NCI-H1930 (cell line): ENCODE measurements around the gene LRRC23.
"Not testable (repeated sequence)": the region's sequence is repeated elsewhere in the genome, so short reads cannot be mapped to it uniquely, and the experiment has no call there.

Source experiments
- DNase-seq, 2 experiments: peaks; one replicate each; lab custom pipeline; 2025; lab: John Stamatoyannopoulos, UW

LRRC23 gene, protein sequence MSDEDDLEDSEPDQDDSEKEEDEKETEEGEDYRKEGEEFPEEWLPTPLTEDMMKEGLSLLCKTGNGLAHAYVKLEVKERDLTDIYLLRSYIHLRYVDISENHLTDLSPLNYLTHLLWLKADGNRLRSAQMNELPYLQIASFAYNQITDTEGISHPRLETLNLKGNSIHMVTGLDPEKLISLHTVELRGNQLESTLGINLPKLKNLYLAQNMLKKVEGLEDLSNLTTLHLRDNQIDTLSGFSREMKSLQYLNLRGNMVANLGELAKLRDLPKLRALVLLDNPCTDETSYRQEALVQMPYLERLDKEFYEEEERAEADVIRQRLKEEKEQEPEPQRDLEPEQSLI

DNA sequence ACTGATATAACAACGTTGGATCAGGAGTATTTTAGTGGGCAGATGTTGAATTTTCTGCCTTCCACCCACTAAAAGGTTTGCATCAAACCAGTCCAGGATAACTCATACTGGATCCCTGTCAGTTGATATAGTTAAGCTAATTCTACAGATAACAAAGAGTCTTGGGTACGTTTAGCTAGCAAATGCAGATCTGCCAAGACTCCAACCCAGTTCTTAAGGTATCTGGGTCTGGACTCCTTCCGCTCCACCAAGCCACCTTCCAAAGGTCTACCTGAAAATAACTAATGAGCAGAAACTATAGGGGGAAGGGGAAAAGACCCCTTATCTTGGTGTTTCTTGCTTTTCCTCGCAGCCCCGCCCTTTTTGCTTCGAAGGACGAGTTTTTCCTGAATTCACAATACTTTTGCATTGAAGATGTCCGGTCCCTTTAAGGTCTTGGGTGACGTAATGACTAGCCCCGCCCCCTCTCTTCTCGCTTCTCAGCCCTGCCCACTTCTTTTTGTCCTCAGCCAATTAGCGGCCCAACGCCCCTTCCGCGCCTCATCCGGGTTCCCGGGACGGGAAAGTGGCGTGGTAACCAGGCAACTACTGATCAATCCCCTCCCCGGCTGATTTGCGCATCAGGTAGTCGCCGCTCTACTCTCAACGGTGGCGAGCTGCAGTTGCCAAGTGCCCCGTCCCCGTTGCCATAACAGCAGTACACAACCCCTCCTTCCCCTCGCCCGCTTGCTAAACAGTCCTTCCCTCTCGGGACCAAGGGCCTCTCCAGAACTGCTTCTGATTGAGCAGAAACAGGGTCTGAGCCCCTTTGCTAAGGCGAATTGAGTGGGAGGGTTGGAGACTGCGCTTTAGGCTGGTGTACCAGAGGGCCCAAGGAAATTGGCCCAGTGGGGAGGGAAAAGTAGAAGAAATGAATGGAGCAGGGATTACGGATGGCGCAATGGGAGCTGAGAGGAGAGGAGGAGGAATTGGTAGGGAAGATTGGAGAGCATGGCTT lies at the start of gene LRRC23:
Gene LRRC23 (plus strand): TSS at position 543 of the 997 bp plus-strand sequence. CDS start 812 bp downstream, outside the sequence.
- DNase-seq = peak; percentile 98 to 99

DNA sequence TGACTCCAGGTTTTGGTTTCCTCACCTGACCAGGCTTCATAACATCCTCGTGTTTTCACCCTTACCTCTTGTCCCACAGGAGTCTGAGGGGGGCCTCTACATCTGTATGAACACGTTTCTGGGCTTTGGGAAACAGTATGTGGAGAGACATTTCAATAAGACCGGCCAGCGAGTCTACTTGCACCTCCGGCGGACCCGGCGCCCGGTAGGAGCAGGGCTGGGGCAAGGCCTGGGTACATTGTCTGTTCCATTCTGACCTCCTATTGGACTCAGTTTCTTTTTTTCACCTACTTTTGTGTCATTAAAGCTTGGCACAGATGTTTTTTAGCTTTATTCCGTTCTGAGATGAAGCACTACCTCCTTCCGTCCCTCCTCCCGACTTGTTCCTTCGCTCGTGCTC lies 49.3 kb upstream of the LRRC23 start:
- no peak for DNase-seq

DNA sequence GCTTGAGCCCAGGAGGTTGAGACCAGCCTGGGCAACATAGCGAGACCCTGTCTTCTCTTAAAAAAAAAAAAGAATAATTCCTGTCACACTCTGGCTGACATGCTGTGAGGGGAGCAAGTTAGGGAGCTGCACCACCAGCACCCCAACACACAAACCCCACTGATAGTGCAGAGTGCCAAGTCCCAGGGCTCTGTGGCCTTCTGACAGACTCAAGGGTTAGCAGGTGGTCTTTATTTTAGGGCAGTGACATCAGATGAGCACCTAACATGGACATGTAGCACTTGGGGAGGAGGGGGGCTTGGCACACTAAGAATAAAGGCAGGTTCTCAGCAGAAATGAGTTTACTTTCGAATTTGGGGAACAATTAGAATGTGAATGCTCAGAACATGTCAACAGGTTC lies 45.8 kb upstream of the LRRC23 start:
- DNase-seq = no peak

DNA sequence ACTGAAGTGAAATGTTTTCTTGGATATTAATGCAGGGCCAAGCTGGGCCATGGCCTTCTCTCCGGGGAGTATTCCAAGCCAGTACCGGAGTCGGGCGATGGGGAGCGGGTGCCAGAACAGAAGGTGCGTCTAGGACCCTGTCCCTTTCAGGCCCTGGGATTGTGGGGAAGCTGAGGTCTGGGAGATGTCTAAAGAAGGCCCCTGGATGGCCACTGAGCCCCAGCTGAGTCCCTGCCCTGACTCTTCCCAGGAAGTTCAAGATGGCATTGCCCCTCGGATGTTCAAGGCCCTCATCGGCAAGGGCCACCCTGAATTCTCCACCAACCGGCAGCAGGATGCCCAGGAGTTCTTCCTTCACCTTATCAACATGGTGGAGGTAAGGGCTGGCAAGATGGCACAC lies 44.5 kb upstream of the LRRC23 start:
- no peak for DNase-seq

DNA sequence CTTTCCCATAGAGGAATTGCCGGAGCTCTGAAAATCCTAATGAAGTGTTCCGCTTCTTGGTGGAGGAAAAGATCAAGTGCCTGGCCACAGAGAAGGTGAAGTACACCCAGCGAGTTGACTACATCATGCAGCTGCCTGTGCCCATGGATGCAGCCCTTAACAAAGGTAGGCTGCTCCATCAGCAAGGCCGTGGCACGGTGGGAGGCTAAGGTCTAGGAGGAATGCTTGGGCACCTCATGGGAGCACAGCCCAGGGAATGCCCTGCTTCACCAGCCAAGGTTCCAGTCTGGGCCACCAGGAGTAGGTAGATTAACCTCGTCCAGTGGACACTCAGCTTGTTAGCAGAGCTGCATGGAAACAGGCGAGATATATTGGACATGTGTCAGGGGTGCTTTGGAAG lies 43.7 kb upstream of the LRRC23 start:
- no peak for DNase-seq

DNA sequence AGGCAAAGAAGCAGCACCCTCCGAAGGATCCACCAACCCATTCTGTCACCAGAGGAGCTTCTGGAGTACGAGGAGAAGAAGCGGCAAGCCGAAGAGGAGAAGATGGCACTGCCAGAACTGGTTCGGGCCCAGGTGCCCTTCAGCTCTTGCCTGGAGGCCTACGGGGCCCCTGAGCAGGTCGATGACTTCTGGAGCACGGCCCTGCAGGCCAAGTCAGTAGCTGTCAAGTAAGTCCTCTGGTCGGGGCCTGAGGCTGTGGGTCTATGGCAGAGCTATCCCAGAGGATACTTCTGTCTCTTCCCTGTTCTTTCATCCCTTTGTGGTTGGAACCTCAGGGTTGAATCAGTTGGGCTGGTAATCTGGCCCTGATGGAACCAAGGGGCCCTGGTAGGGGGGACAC lies 43.2 kb upstream of the LRRC23 start:
- no peak for DNase-seq

DNA sequence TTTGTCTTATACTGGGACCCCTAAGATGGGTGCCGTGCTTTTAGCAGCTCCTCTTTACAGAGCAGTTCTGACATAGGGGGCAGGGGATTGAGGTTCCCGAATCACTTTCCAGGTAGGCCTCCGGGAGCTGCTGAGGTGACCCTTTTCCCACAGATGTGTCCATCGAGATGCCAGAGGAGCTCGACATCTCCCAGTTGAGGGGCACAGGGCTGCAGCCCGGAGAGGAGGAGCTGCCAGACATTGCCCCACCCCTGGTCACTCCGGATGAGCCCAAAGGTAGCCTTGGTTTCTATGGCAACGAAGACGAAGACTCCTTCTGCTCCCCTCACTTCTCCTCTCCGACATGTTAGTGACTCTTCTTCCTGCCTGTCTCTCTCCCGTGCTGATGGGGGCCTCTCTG lies 41.6 kb upstream of the LRRC23 start:
- DNase-seq = no peak

DNA sequence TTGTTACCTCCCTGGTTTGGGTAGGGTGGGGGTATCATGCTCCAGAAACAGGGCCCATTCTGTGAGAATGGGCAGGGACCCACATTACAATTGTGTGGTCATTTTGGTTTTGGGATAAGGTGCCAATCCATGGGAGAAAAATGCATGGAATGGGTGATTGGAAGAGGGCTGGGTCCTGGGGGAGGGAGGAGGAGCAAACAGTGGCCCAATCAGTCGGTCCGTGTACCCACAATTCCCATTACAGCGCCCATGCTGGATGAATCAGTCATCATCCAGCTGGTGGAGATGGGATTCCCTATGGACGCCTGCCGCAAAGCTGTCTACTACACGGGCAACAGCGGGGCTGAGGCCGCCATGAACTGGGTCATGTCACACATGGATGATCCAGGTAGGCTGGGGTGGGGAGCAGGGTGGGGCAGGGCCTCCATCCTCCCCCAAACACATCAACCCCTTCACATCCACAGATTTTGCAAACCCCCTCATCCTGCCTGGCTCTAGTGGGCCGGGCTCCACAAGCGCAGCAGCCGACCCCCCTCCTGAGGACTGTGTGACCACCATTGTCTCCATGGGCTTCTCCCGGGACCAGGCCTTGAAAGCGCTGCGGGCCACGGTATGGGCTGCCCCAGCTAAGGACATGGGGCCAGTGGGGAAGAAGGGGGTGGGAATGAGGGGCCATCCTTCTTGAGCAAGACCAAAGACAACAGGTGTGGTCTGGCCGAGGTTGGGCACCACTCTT lies 40.9 kb upstream of the LRRC23 start:
- DNase-seq = no peak

DNA sequence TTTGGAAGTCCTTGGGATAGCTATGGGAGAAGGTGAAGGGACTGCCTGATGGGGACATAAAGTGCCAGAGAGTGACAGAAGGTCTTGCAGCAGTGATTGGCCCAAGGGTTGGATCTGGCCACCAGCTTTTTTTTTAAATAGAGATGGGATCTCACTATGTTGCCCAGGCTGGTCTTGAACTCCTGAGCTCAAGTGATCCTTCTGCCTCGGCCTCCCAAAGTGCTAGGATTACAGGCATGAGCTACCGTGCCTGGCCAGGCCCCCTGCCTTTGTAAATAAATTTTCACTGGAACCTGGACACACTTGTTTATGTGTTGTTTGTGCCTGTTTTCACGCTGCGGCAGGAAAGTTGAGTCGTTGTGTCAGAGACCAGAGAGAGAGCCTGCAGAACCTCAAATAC lies 39.3 kb upstream of the LRRC23 start:
- not testable (repeated sequence) for DNase-seq

DNA sequence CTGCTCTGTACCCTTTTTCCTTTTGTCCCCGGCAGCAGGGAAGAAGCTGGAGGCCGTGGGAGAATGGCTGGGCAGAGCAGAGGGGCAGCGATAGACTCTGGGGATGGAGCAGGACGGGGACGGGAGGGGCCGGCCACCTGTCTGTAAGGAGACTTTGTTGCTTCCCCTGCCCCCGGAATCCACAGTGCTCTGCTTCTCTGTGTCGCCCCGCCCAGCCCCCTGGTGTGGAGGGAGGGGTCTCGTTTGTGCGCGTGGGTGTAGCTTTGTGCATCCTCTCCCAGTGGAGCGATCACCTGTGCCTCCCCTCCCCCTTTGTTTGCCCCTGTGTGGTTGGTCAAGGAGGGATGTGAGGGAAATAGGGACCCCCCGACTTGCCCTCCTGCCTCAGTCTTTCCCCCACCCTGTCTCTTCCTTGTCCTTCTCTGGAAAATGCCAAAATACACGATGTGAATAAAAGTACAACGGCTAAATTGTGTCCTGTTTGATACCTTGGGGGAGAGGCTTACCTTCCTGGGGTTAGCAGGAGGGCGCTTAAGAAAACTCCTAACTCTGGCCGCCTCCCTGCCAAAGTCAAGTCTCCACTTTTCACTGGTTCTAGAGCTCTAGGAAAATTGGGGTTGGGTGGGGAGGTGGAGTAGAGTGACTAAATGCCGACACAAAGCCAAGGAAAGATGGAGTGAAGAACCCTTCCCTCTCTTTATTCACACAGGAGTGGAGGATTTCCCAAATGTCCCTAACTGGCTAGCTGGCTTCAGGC lies 38.3 kb upstream of the LRRC23 start:
- DNase-seq = no peak

DNA sequence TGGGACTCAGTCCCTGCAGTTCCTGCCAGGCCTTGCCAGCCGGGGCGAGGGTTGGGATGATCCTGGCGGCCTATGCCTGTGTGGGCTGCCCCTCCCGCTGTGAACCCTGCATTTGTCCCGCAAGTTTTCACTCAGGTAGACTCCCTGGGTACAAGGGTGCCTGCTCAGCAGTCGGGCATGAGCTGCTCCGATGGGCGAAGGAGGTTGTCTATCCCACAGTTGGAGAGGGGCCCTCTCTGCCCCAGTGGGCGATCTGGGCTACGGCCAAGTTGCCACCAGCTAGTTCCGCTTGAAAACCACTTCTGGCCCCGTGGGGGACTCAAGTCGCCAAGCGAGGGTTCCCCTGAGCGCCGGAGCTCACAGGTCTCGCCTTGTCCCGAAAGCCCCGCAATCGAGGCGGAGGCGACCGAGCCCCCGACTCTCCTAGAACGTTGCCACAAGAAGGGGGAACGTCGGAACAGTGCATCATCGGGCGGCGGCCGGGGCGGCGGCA lies 37.7 kb upstream of the LRRC23 start:
- DNase-seq = no peak

DNA sequence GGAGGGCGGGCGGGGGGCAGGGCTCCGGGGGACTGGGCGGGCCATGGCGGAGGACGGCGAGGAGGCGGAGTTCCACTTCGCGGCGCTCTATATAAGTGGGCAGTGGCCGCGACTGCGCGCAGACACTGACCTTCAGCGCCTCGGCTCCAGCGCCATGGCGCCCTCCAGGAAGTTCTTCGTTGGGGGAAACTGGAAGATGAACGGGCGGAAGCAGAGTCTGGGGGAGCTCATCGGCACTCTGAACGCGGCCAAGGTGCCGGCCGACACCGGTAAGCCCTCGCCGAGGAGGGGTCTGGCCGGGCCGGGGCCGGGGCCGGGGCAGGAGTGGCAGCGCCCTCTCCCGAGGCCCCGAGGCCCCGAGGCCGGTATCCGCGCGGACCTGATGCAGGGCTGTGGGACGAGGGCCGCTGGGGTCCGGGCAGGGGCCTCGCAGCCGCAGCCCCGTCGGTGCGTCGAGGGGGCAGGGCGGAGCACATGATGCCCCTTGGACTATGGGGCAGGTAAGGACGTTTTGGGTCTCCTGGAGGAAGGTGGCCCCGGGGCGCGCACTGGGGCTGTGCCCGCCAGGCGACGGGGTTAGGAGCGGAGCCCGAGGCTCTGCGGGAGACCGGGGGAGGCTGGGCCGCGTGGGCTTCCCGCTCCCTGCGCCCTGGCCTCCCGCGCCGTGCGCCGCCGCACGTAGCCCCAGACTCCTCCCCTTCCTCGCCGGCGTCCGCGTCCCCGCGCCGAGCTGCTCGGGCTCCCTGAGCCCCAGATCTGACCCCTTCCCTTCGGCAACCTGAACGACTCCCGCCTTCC lies 37.0 kb upstream of the LRRC23 start, which contains the start of gene TPI1:
Gene TPI1 (plus strand): TSS at position 119 of the 798 bp plus-strand sequence. CDS start 36 bp downstream, at position 155.
- DNase-seq = peak; percentile 69 to 79

DNA sequence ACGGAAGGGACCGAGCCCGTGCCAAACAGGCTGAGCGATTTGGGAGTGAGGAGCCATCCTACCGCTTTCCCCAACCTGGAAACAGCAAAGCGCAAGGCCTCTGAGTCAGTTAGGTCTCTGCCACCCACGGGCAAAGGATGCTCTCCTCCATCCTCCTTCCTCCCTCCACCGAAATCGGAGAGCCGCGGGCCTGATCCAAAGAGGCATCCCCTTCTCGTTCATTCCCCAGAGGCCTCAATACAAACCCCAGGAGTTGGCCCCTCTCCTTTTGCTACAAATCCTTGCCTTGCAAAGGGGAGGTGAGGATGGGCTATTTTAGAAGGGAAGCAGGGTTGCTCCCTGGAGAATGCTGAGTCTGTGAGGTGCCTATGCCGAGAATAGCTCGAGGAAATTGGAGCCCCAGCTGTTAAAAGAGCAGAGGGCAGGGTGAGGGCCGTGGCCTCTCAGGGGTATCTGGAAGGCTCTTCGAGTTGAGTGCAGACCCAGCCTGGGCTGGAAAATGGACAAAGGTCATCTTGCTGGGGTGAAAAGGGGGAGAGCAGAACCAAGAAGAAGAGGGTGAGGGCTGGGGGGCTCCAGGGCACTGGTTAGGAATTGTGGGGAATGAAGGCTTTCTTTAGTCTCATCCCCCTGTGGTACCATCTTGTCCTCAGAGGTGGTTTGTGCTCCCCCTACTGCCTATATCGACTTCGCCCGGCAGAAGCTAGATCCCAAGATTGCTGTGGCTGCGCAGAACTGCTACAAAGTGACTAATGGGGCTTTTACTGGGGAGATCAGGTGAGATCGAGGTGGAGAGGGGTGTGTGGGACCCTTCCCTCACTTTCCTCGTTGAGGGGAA lies 36.2 kb upstream of the LRRC23 start:
- DNase-seq = no peak

DNA sequence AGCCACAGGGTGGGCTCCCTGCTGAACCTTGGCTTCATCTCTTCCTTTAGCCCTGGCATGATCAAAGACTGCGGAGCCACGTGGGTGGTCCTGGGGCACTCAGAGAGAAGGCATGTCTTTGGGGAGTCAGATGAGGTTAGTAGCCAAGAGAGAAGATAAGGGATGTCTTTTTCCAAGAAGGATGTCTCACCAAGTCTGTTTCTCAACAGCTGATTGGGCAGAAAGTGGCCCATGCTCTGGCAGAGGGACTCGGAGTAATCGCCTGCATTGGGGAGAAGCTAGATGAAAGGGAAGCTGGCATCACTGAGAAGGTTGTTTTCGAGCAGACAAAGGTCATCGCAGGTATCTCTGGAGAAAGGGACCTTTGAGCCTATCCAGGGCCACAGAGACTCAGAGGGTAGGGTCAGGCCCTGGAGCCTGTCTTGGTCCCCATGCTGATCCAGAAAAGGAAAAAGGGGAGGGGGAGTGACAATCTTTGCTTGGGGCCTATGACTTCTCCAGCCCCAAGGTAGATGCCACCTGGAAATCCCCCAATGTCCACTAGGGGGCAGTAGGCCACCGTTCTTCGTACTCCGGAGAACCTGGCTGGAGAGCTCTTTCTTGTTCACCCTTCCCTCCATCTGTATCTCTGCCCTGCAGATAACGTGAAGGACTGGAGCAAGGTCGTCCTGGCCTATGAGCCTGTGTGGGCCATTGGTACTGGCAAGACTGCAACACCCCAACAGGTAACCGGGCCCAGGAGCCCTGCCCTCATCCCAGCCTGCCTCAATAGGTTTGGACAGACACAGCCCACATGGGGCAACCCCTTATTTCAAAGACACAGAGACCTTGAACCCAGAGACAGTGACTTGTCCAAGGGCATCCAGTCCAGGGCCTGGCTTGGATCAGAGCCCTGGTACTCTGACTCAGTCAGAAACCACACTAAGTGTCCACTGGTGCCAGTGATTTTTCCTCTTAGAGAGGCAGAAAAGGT lies 35.3 kb upstream of the LRRC23 start:
- DNase-seq = peak; percentile 74 to 87

DNA sequence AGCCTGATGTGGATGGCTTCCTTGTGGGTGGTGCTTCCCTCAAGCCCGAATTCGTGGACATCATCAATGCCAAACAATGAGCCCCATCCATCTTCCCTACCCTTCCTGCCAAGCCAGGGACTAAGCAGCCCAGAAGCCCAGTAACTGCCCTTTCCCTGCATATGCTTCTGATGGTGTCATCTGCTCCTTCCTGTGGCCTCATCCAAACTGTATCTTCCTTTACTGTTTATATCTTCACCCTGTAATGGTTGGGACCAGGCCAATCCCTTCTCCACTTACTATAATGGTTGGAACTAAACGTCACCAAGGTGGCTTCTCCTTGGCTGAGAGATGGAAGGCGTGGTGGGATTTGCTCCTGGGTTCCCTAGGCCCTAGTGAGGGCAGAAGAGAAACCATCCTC lies 34.3 kb upstream of the LRRC23 start:
- DNase-seq = not testable (repeated sequence)

DNA sequence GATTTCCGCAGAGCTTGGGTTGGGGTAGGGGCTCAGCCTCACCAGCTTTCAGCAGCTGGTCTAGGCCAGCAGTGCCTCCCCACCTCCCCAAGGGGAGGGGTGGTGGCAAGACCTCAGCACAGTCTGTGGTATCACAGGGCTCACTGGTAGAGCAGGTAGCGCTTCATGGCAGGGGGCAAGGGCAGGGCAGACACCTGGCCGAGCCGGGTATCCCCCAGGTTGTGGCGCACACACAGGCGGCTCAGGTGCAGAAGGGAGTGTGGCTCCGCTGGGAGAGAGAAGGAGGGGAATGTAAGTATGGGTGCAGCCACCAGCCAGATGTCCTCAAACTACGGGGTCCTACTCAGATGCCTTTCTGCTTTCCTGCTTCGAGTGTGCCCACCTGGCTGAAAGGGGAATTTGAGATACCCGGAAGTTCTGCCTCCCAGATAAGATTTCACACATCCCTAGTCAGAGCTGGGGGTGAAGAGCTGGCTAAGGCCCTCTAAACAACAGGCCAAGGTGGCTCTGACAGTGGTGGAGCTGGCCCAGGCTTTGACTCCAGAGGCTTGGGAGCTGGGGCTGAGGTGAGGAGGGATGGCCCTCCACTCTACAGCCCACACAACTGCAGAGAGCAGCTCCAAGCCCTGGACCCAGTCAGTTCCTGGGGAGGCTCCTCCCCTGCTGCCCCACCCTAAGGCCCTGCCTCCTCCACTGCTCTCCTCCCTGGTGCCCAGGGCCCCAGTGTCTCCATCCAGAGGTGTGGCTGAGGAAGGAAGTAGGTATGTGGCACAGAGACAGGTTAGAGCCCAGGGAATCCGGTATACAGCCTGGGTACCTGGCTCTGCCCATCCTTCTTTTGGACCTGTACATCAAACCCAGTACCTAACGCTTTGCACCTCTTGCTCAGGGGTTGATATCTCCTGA lies 33.3 kb upstream of the LRRC23 start:
- DNase-seq = no peak
